Endothelial cell of umbilical vein (primary cell): ENCODE measurements around the gene SULT2B1. TPM values are rescaled to one million over a fixed set of nuclear protein-coding genes. Genes with fewer than 3 reads are reported as not detected.

Experiments
- BruUV-seq: library from RNA; stranded (reverse); fragments of 400-500 nt; replicated peaks from 2 replicates; lab custom pipeline; 2021; lab: Mats Ljungman, UMichigan
- CTCF ChIA-PET: fragments of 300-600, 350-600 bp; sonication (Branson Sonifier 250); formaldehyde crosslinking; loops from one replicate; lab custom pipeline; 2021; ENCODE audit warnings: antibody characterized with exemption, inconsistent platforms; lab: Charles Lee
- POLR2A ChIA-PET: fragments of 300-600, 350-600 bp; sonication (Branson Sonifier 250); formaldehyde crosslinking; loops from one replicate; lab custom pipeline; 2021; ENCODE audit warnings: antibody characterized with exemption, inconsistent platforms; lab: Charles Lee
- DNase-seq: peaks from one replicate; pipeline ENCODE4 v3.0.0-alpha.2; 2011; ENCODE audit warnings: low read depth, low spot score
- FAIRE-seq: peaks from 2 replicates; lab custom pipeline; 2011; peaks lifted over from hg19 to GRCh38; lab: Jason Lieb, UNC
- H2AFZ ChIP-seq: 2 replicates; pipeline ENCODE4 v1.6.0; 2012; ENCODE audit warnings: low read depth, low read length, control low read depth, inconsistent platforms
- H3K27ac ChIP-seq: 2 replicates; pipeline ENCODE4 v1.5.1; 2011; ENCODE audit warnings: low read depth, mild to moderate bottlenecking, control low read depth, low read length, moderate library complexity; ENCODE audit not compliant: insufficient read depth
- H3K27me3 ChIP-seq, 2 experiments: 2 replicates each; pipeline versions ENCODE4 v1.6.0 to v1.6.1; 2011; ENCODE audit warnings: low read length in 2 of 2, mixed read lengths in 1 of 2; ENCODE audit not compliant: control insufficient read depth in 2 of 2, insufficient read depth in 2 of 2
- H3K36me3 ChIP-seq, 2 experiments: 2 replicates in 1 of 2; 3 replicates in 1 of 2; pipeline ENCODE4 v1.5.1; 2011; ENCODE audit warnings: low read length in 2 of 2, mild to moderate bottlenecking in 1 of 2, moderate library complexity in 1 of 2; ENCODE audit not compliant: control insufficient read depth in 2 of 2, insufficient read depth in 2 of 2; ENCODE audit errors: extremely low read depth in 1 of 2
- H3K4me1 ChIP-seq: 3 replicates; pipeline ENCODE4 v1.5.1; 2011; ENCODE audit warnings: mild to moderate bottlenecking, low read length; ENCODE audit not compliant: control insufficient read depth, insufficient read depth; ENCODE audit errors: extremely low read depth
- H3K4me2 ChIP-seq: 2 replicates; pipeline ENCODE4 v1.6.1; 2011; ENCODE audit warnings: low read length, control low read depth, mixed read lengths; ENCODE audit not compliant: insufficient read depth
- H3K4me3 ChIP-seq, 3 experiments: fragments of 200-600 bp in 1 of 3; sonication (generic), shearing (Covaris generic) in 1 of 3; replicated peaks in 1 of 3; 2 replicates each; pipeline ENCODE4 v1.5.1; 2011 to 2016; ENCODE audit warnings: control low read depth in 3 of 3, low read length in 3 of 3, mild to moderate bottlenecking in 2 of 3, inconsistent platforms in 1 of 3, low read depth in 1 of 3, moderate library complexity in 1 of 3; ENCODE audit not compliant: insufficient read depth in 1 of 3
- H3K79me2 ChIP-seq: 2 replicates; pipeline ENCODE4 v1.6.0; 2012; ENCODE audit warnings: low read length, inconsistent platforms; ENCODE audit not compliant: control insufficient read depth, insufficient read depth
- H3K9ac ChIP-seq: replicated peaks from 2 replicates; pipeline ENCODE3; 2011; ENCODE audit warnings: low read length, control low read depth; ENCODE audit not compliant: insufficient read depth; ENCODE audit errors: extremely low read depth
- H3K9me1 ChIP-seq: replicated peaks from 3 replicates; pipeline ENCODE4 v1.6.0; 2011; ENCODE audit warnings: mild to moderate bottlenecking, low read length; ENCODE audit not compliant: control insufficient read depth, insufficient read depth; ENCODE audit errors: extremely low read depth
- H3K9me3 ChIP-seq: replicated peaks from 2 replicates; pipeline ENCODE4 v1.5.1; 2012; ENCODE audit warnings: low read length, inconsistent platforms; ENCODE audit not compliant: control insufficient read depth, insufficient read depth
- H4K20me1 ChIP-seq: replicated peaks from 2 replicates; pipeline ENCODE3; 2011; ENCODE audit warnings: mild to moderate bottlenecking, low read length; ENCODE audit not compliant: control insufficient read depth, insufficient read depth; ENCODE audit errors: extremely low read depth
- CTCF ChIP-seq, 2 donors: IDR thresholded peaks; 1 replicate in 1 of 2; 2 replicates in 1 of 2; pipeline ENCODE4 v1.5.1; 2011; ENCODE audit warnings: low read length in 2 of 2, mild to moderate bottlenecking in 2 of 2, moderate library complexity in 2 of 2, control low read depth in 1 of 2, inconsistent platforms in 1 of 2, low read depth in 1 of 2; ENCODE audit not compliant: insufficient read depth in 1 of 2; ENCODE audit errors: extremely low read depth in 1 of 2
- EZH2 ChIP-seq: IDR thresholded peaks from 2 replicates; pipeline ENCODE4 v1.6.1; 2012; ENCODE audit warnings: borderline replicate concordance, low read depth, mild to moderate bottlenecking, moderate library complexity, low read length, inconsistent platforms; ENCODE audit not compliant: severe bottlenecking
- FOS ChIP-seq: IDR thresholded peaks from 2 replicates; pipeline ENCODE4 v1.6.1; 2011; ENCODE audit warnings: mild to moderate bottlenecking, low read length, moderate library complexity, borderline replicate concordance; ENCODE audit not compliant: insufficient read depth
- GATA2 ChIP-seq: IDR thresholded peaks from 2 replicates; pipeline ENCODE4 v1.7.0; 2011; ENCODE audit warnings: low read depth, mild to moderate bottlenecking, moderate library complexity, mixed read lengths, low read length; ENCODE audit not compliant: insufficient read length, insufficient read depth
- JUN ChIP-seq: IDR thresholded peaks from 2 replicates; pipeline ENCODE4 v1.6.1; 2011; ENCODE audit warnings: borderline replicate concordance, low read depth; ENCODE audit not compliant: insufficient read length, insufficient read depth
- MAX ChIP-seq: IDR thresholded peaks from 2 replicates; pipeline ENCODE4 v1.6.1; 2011; ENCODE audit not compliant: insufficient read depth, insufficient read length
- MYC ChIP-seq: IDR thresholded peaks from one replicate; pipeline ENCODE4 v1.6.1; 2011; ENCODE audit warnings: mild to moderate bottlenecking, low read depth, low read length
- POLR2AphosphoS5 ChIP-seq: IDR thresholded peaks from 2 replicates; pipeline ENCODE4 v1.6.1; 2012; ENCODE audit warnings: low read depth, mild to moderate bottlenecking, control low read depth, low read length, moderate library complexity; ENCODE audit not compliant: insufficient read depth
- dilution Hi-C: fragments of 300-500 bp; cut with MboI; formaldehyde crosslinking; loops from one replicate; pipeline ENCODE4 v1.15.0; 2019; ENCODE audit warnings: low sequenced_read_pairs; ENCODE audit not compliant: extremely low pct_ligation_motif_present
- intact Hi-C: fragments of 100-400 bp; cut with micrococcal nuclease; formaldehyde crosslinking; loops from one replicate; pipeline ENCODE4 v1.10.0; 2022
- polyA plus RNA-seq, 4 experiments: library from polyadenylated mRNA; depleted of rRNA in 3 of 4; stranded (reverse) in 3 of 4; unstranded in 1 of 4; fragments of >200 nt; gene quantifications; 2 replicates each; pipeline versions ENCODE4 v1.2.1 to v1.2.3, GENCODE V29; 2011 to 2012; ENCODE audit warnings: missing spikeins in 1 of 4
- total RNA-seq: library from RNA; stranded (reverse); gene quantifications from 2 replicates; pipeline ENCODE4 v1.2.3, GENCODE V29; 2021

Gene SULT2B1
- total and polyA plus RNA-seq, 2 donors (not counting 3 experiments of a cell fraction or from before 2014, with no cell fraction given), result not detected

- intact Hi-C loops, result no loop called here
- H2AFZ ChIP-seq, result no peak overlapping the region
- dilution Hi-C loops, result no loop called here
- no peaks in the 10 kb centered on the region for H3K9me3 ChIP-seq
- no peak for FAIRE-seq
- ChIA-PET POLR2A (no interaction called here), CTCF (interaction anchor here (0.7 kb wide), 1 partner anchor 37 kb away, joined by 3 read pairs; no protein-coding TSS in a partner anchor)
- H3K27ac ChIP-seq, result no peak overlapping the region
- DNase-seq, result no peak
- H3K9ac ChIP-seq, result no peak overlapping the region
- H3K4me2 ChIP-seq, result no peak overlapping the region
- no peaks in the 10 kb centered on the region for H3K9me1 ChIP-seq
- H3K4me3 ChIP-seq, result no peak overlapping the region
- peaks cover 16% of the 10 kb centered on the region for H3K4me1 ChIP-seq
- TF ChIP-seq GATA2 (no peak), MYC (no peak), POLR2AphosphoS5 (no peak), FOS (no peak), JUN (no peak)
- peaks cover 0 to 2% of the 10 kb centered on the region in 2 experiments for H3K36me3 ChIP-seq
- no peaks in the 10 kb centered on the region for H3K27me3 ChIP-seq
- no peaks in the 10 kb centered on the region for H3K79me2 ChIP-seq
- BruUV-seq, result no TSS peak
- no peaks in the 10 kb centered on the region for H4K20me1 ChIP-seq
These were observed 73.9 kb downstream of the SULT2B1 start for GRCh38 chr19:48625891-48626327.

GRCh38 chr19:48627201-48627864, 75.4 kb downstream of the SULT2B1 start:
- dilution Hi-C loops, result no loop called here
- intact Hi-C loops, result no loop called here
- H3K4me1 ChIP-seq, result peaks cover 18% of the 10 kb centered on the region
- H2AFZ ChIP-seq, result no peak overlapping the region
- ChIA-PET POLR2A (no interaction called here), CTCF (no interaction called here)
- DNase-seq (no peak), FAIRE-seq (no peak)
- no peaks in the 10 kb centered on the region for H3K9me3 ChIP-seq
- no peak for TF ChIP-seq MAX
- no peak for TF ChIP-seq FOS
- no peak for TF ChIP-seq JUN
- no peak for TF ChIP-seq POLR2AphosphoS5
- no peak for TF ChIP-seq CTCF (IDR thresholded peaks at IDR 0.05; ENCODE audit: extremely low read depth in 1 of 2, insufficient read depth in 1 of 2, low read depth in 1 of 2, low read length in 2 of 2)
- TF ChIP-seq MYC, result no peak
- TF ChIP-seq EZH2, result no peak
- peaks cover 0 to 2% of the 10 kb centered on the region in 2 experiments for H3K36me3 ChIP-seq
- H4K20me1 ChIP-seq, result no peaks in the 10 kb centered on the region
- H3K9ac ChIP-seq, result no peak overlapping the region
- H3K4me2 ChIP-seq, result no peak overlapping the region
- H3K4me3 ChIP-seq, result no peak overlapping the region
- H3K9me1 ChIP-seq, result no peaks in the 10 kb centered on the region
- no peak overlapping the region for H3K27ac ChIP-seq
- no peaks in the 10 kb centered on the region for H3K79me2 ChIP-seq
- no TSS peak for BruUV-seq
- H3K27me3 ChIP-seq, result no peaks in the 10 kb centered on the region
